Retinal pigment epithelial cell (primary cell): ENCODE data around the gene GAS6.

Experiments
- DNase-seq: peaks from one replicate; pipeline ENCODE4 v3.0.0-alpha.2; 2010; ENCODE audit warnings: low read depth
- H3K4me3 ChIP-seq: 2 replicates; pipeline ENCODE4 v1.5.1; 2011; ENCODE audit warnings: mild to moderate bottlenecking, low read length, control low read depth, moderate library complexity
- TF ChIP-seq, protein P1 (sequence below): conservative IDR thresholded peaks from 2 replicates; pipeline ENCODE4 v1.5.1; 2011; ENCODE audit warnings: low read depth, low read length, control low read depth, inconsistent platforms

GAS6 gene

GRCh38 chr13:113821847-113822246 lies 42.0 kb downstream of the GAS6 start:
- H3K4me3 ChIP-seq, result no peak overlapping the region
- TF ChIP-seq, protein P1, sequence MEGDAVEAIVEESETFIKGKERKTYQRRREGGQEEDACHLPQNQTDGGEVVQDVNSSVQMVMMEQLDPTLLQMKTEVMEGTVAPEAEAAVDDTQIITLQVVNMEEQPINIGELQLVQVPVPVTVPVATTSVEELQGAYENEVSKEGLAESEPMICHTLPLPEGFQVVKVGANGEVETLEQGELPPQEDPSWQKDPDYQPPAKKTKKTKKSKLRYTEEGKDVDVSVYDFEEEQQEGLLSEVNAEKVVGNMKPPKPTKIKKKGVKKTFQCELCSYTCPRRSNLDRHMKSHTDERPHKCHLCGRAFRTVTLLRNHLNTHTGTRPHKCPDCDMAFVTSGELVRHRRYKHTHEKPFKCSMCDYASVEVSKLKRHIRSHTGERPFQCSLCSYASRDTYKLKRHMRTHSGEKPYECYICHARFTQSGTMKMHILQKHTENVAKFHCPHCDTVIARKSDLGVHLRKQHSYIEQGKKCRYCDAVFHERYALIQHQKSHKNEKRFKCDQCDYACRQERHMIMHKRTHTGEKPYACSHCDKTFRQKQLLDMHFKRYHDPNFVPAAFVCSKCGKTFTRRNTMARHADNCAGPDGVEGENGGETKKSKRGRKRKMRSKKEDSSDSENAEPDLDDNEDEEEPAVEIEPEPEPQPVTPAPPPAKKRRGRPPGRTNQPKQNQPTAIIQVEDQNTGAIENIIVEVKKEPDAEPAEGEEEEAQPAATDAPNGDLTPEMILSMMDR, result no peak
- no peak for DNase-seq

DNA sequence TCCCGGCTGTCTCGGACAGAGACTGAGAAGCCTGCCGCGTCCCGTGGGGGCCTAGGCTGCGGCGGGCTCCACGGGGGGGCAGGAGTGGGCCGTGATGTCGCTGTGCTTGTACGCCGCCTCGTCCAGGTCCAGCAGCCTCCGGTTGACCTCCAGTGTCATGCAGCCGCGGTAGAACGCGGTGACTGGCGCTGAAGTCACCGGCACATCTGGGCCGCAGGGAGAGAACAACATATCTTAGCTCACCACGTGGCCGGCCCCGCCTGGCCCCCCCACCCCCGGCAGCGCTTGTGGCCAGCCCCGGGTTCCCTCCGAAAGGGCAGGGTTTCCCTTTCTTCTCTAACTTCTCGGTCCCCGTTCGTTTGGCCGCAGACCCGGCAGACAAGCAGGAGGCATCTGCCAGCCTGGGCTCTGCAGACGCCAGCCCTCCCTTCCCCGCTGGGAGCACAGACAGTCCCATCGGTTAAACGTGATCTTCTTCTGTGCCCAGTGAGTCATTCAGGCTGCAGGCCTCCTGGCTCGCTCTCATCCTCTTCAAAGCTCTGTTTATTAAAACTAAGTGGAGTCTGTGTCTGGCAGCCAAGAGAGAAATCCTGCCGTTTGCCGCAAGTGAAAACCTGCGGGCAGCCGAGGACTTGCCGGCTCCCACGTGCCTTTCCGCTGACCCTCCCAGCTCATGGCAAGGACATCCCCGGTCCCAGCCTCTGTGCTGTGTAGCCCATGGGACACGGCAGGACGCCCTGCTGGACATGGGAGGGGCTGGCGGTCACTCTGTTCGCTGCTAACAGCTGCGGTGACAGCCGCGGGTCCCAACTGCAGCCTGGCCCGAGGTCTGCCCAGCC lies 42.8 kb downstream of the GAS6 start:
- TF ChIP-seq, protein P1, result no peak
- DNase-seq, result peak; percentile 62
- no peak overlapping the region for H3K4me3 ChIP-seq

DNA sequence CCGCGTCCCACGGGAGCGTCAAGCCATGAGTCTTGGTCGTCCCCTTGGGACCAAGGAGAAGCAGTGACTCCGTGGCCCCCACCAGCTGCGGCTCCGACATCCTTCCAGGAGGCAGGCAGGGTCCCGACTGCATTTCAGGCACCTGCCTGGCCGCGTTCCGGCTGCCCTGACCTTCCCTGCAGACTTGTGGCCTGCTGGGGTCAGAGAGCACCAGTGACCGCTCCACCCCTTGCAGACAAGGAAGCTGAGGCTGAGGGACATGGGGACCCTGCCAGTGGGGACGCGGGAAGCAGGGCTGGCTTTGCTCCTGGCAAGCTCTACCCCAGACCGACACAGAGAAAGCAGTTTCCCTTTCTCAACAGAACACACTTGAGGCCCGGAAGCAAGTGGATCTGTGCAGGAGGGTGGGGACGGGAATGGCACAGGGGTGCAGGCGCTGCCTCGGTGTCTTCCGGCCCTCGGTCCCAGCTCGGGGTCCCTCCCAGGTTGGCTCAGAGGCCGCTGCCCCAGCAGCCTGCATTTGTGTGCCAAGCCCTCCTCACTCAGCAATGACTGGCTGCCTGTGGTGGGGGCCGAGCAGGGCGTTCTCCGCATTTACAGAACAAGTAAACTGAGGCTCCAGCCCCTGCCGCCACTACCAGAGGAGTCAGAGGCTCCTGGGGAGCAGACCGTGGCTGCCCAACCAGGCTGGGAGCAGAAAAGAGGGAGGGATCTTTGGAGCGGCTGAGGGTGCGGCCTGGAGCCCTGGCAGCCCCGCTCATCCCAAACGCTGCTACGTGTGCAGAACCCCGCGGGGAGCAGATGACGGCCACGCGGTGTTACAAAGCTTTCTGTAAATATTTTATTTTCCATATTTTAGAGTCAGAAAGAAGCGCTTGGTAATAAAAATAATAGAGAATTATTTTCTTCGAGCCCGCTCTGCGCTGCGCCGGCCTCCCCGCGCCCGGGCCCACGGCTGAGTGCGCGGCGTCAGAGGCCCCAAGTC lies 43.9 kb downstream of the GAS6 start:
- no peak overlapping the region for H3K4me3 ChIP-seq
- DNase-seq, result no peak
- TF ChIP-seq, protein P1, result no peak

GRCh38 chr13:113819341-113819730 lies 44.5 kb downstream of the GAS6 start:
- TF ChIP-seq, protein P1, result no peak
- DNase-seq, result no peak
- no peak overlapping the region for H3K4me3 ChIP-seq

DNA sequence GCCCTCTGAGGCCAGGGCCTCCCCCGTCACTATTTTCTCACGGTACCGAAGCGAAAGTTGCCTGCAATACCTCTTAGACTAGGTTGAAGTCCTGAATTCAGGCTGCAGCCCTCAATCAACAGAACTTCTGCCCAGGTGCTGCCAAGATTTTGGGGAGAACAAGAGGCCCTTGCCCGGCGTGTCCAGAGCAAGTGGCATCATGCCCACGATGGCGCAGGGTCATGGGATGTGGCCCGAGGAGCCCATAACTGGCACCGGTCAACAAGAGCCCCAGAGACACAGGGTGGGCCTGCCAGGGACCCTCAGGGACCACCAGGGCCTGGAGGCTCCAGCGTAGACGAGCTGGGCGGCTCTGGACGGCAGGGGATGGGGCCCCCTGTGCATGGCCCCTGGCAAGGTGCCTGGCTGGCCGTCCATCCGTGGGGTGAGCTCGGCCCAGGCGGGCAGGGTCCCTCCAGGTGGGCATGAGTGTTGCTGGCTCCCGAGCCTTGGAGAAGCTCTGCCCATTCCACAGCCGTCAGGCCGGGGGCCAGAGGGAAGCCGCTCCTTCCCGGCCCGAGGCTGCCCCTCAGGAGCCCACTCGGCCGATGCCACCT lies 45.1 kb downstream of the GAS6 start:
- H3K4me3 ChIP-seq, result no peak overlapping the region
- no peak for DNase-seq
- TF ChIP-seq, protein P1, result no peak

DNA sequence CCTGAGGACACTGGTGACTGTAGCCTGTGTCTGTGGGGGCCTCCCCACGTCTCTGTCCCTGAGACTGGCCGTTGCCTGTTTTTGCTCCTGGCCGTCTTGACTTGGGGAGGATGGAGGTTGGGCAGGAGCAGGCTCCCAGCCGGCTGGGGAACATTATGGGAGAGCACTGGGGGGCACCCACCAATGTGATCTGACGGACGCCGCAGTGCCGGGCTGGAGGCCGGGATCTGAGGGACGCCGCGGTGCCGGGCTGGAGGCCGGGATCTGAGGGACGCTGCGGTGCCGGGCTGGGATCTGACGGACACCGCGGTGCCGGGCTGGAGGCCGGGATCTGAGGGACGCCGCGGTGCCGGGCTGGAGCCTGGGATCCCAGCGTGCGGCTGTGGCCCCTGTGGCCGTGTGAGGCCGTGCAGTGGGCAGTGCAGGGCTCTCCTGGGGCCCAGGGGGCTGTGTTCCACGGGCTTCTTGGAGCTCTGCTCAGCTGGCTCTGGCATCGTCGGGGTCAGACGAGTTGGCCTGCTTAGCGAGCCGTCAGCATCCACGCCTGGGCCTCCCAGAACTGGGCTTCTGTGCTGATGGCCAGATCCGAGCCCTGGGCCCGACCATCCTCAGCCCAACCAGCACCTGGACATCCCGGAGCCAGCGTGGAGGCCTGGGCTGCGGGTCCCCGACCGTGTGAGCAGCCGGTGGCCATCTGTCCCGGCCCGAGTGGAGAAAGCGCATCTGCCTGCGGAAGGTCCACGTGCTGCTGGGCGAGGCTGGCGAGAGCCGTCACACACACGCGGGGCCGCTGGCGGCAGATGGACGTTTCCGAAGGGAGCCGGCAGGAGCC lies 45.8 kb downstream of the GAS6 start:
- H3K4me3 ChIP-seq, result no peak overlapping the region
- no peak for DNase-seq
- TF ChIP-seq, protein P1, result no peak
